NCI-H146 treated with DMSO at 0.1 percent for 48 hours (cell line): Measurements from ENCODE around the gene DPEP1.

ENCODE experiments used
- DNase-seq: peaks from one replicate; lab custom pipeline; 2025; ENCODE audit not compliant: unreplicated experiment; lab: John Stamatoyannopoulos, UW

DPEP1 gene

GRCh38 chr16:89598199-89598598, 15.2 kb upstream of the DPEP1 start:
- DNase-seq, result no peak

- no peak for DNase-seq
Measured at GRCh38 chr16:89599451-89599858, 14.0 kb upstream of the DPEP1 start.

GRCh38 chr16:89599902-89600301, 13.5 kb upstream of the DPEP1 start:
- no peak for DNase-seq

GRCh38 chr16:89600427-89600826, 13.0 kb upstream of the DPEP1 start:
- no peak for DNase-seq

GRCh38 chr16:89600956-89601355, 12.5 kb upstream of the DPEP1 start:
- no peak for DNase-seq

- no peak for DNase-seq
Measured at GRCh38 chr16:89601906-89602272, 11.6 kb upstream of the DPEP1 start.

- DNase-seq, result no peak
Measured at GRCh38 chr16:89602273-89602951, 11.0 kb upstream of the DPEP1 start.

GRCh38 chr16:89602952-89603590, 10.4 kb upstream of the DPEP1 start:
- no peak for DNase-seq

- no peak for DNase-seq
Measured at GRCh38 chr16:89604764-89605163, 8.7 kb upstream of the DPEP1 start.

- no peak for DNase-seq
Measured at GRCh38 chr16:89605186-89605970, 8.1 kb upstream of the DPEP1 start.

- DNase-seq, result no peak
Measured at GRCh38 chr16:89606006-89606405, 7.4 kb upstream of the DPEP1 start.

- no peak for DNase-seq
Measured at GRCh38 chr16:89607453-89607852, 6.0 kb upstream of the DPEP1 start.

GRCh38 chr16:89607937-89608740, 5.3 kb upstream of the DPEP1 start:
- no peak for DNase-seq

- DNase-seq, result no peak
Measured at GRCh38 chr16:89610108-89610453, 3.4 kb upstream of the DPEP1 start.

- DNase-seq, result no peak
Measured at GRCh38 chr16:89612415-89613166, 851 bp upstream of the DPEP1 start.

GRCh38 chr16:89613954-89614459, 565 bp downstream of the DPEP1 start:
- DNase-seq, result no peak

- no peak for DNase-seq
Measured at GRCh38 chr16:89615176-89615575, 1.7 kb downstream of the DPEP1 start.

- DNase-seq, result no peak
Measured at GRCh38 chr16:89615596-89616090, 2.2 kb downstream of the DPEP1 start.

GRCh38 chr16:89616623-89617022, 3.2 kb downstream of the DPEP1 start:
- no peak for DNase-seq

- no peak for DNase-seq
Measured at GRCh38 chr16:89617036-89617435, 3.6 kb downstream of the DPEP1 start.
